IPS-20b (cell line): ENCODE data around the gene OAS1.

Source experiments
- H3K27ac ChIP-seq: one replicate; pipeline ENCODE4 v1.5.1; 2013; ENCODE audit warnings: low read length
- H3K27me3 ChIP-seq: 2 replicates; pipeline ENCODE4 v1.6.1; 2013; ENCODE audit warnings: mild to moderate bottlenecking, low read length, inconsistent platforms; ENCODE audit not compliant: insufficient read depth
- H3K36me3 ChIP-seq: 2 replicates; pipeline ENCODE4 v1.6.1; 2013; ENCODE audit warnings: low read depth, mild to moderate bottlenecking, inconsistent platforms, low read length, moderate library complexity; ENCODE audit not compliant: insufficient read depth
- H3K4me1 ChIP-seq: 2 replicates; pipeline ENCODE4 v1.6.1; 2013; ENCODE audit warnings: mild to moderate bottlenecking, control low read depth, inconsistent platforms, low read length, moderate library complexity; ENCODE audit not compliant: insufficient read depth
- H3K4me3 ChIP-seq: 2 replicates; pipeline ENCODE4 v1.5.1; 2013; ENCODE audit warnings: mild to moderate bottlenecking, low read length, inconsistent platforms
- H3K9ac ChIP-seq: 2 replicates; pipeline ENCODE4 v1.6.1; 2013; ENCODE audit warnings: low read depth, mild to moderate bottlenecking, inconsistent platforms, low read length, moderate library complexity
- H3K9me3 ChIP-seq: 2 replicates; pipeline ENCODE4 v1.6.1; 2013; ENCODE audit warnings: mild to moderate bottlenecking, low read depth, low read length, inconsistent platforms; ENCODE audit not compliant: insufficient read depth

The OAS1 gene

GRCh38 chr12:112938751-112939150 lies 32.0 kb downstream of the OAS1 start:
- Histone ChIP-seq H3K36me3 (no peaks in the 10 kb centered on the region), H3K27ac (no peak overlapping the region), H3K27me3 (peaks cover 40% of the 10 kb centered on the region), H3K4me1 (no peaks in the 10 kb centered on the region; the same call in 1 of the 2 replicates), H3K9me3 (no peaks in the 10 kb centered on the region), H3K9ac (peak overlapping the region; percentile 38; the same call in 1 of the 2 replicates), H3K4me3 (peak overlapping the region; percentile 71)

- H3K27me3 ChIP-seq, result peaks cover 40% of the 10 kb centered on the region
- H3K36me3 ChIP-seq, result no peaks in the 10 kb centered on the region
- no peaks in the 10 kb centered on the region; the same call in 1 of the 2 replicates for H3K4me1 ChIP-seq
- H3K4me3 ChIP-seq, result no peak overlapping the region
- H3K27ac ChIP-seq, result no peak overlapping the region
- no peak overlapping the region for H3K9ac ChIP-seq
- H3K9me3 ChIP-seq, result no peaks in the 10 kb centered on the region
Measured at GRCh38 chr12:112939761-112940381, 33.1 kb downstream of the OAS1 start.

GRCh38 chr12:112941528-112942335 lies 35.0 kb downstream of the OAS1 start:
- Histone ChIP-seq H3K27ac (no peak overlapping the region), H3K4me3 (no peak overlapping the region), H3K36me3 (no peaks in the 10 kb centered on the region), H3K27me3 (peaks cover 34% of the 10 kb centered on the region), H3K4me1 (no peaks in the 10 kb centered on the region; the same call in 1 of the 2 replicates), H3K9ac (no peak overlapping the region), H3K9me3 (no peaks in the 10 kb centered on the region)

- H3K4me3 ChIP-seq, result no peak overlapping the region
- H3K36me3 ChIP-seq, result no peaks in the 10 kb centered on the region
- H3K27ac ChIP-seq, result no peak overlapping the region
- H3K9me3 ChIP-seq, result no peaks in the 10 kb centered on the region
- no peaks in the 10 kb centered on the region; the same call in 1 of the 2 replicates for H3K4me1 ChIP-seq
- H3K27me3 ChIP-seq, result peaks cover 25% of the 10 kb centered on the region
- no peak overlapping the region for H3K9ac ChIP-seq
Measured at GRCh38 chr12:112942572-112942971, 35.8 kb downstream of the OAS1 start.

GRCh38 chr12:112944024-112944690 lies 37.4 kb downstream of the OAS1 start:
- Histone ChIP-seq H3K27ac (no peak overlapping the region), H3K4me1 (no peaks in the 10 kb centered on the region), H3K9ac (no peak overlapping the region), H3K27me3 (peaks cover 9% of the 10 kb centered on the region; the same call in 1 of the 2 replicates), H3K4me3 (no peak overlapping the region), H3K36me3 (no peaks in the 10 kb centered on the region), H3K9me3 (no peaks in the 10 kb centered on the region)

- H3K36me3 ChIP-seq, result no peaks in the 10 kb centered on the region
Measured at GRCh38 chr12:112945515-112945914, 38.8 kb downstream of the OAS1 start.

GRCh38 chr12:112946236-112947000 lies 39.7 kb downstream of the OAS1 start:
- no peaks in the 10 kb centered on the region for H3K27me3 ChIP-seq
- H3K4me3 ChIP-seq, result no peak overlapping the region
- no peak overlapping the region for H3K27ac ChIP-seq
- no peaks in the 10 kb centered on the region for H3K4me1 ChIP-seq
- no peaks in the 10 kb centered on the region for H3K36me3 ChIP-seq
- H3K9me3 ChIP-seq, result no peaks in the 10 kb centered on the region
- no peak overlapping the region for H3K9ac ChIP-seq

More at GRCh38 chr12:112945515-112945914, 38.8 kb downstream of the OAS1 start:
- Histone ChIP-seq H3K27ac (no peak overlapping the region), H3K9me3 (no peaks in the 10 kb centered on the region), H3K9ac (no peak overlapping the region), H3K4me3 (no peak overlapping the region), H3K4me1 (no peaks in the 10 kb centered on the region), H3K27me3 (no peaks in the 10 kb centered on the region; the same call in 1 of the 2 replicates)

- H3K4me1 ChIP-seq, result no peaks in the 10 kb centered on the region
- H3K9ac ChIP-seq, result no peak overlapping the region
- no peaks in the 10 kb centered on the region for H3K9me3 ChIP-seq
- no peak overlapping the region for H3K27ac ChIP-seq
- no peaks in the 10 kb centered on the region for H3K27me3 ChIP-seq
- no peaks in the 10 kb centered on the region for H3K36me3 ChIP-seq
- H3K4me3 ChIP-seq, result no peak overlapping the region
Measured at GRCh38 chr12:112947314-112947713, 40.6 kb downstream of the OAS1 start.

GRCh38 chr12:112947761-112948160 lies 41.0 kb downstream of the OAS1 start:
- Histone ChIP-seq H3K4me3 (no peak overlapping the region), H3K27ac (no peak overlapping the region), H3K9ac (no peak overlapping the region), H3K36me3 (no peaks in the 10 kb centered on the region), H3K4me1 (no peaks in the 10 kb centered on the region), H3K9me3 (no peaks in the 10 kb centered on the region), H3K27me3 (no peaks in the 10 kb centered on the region)

- Histone ChIP-seq H3K27ac (no peak overlapping the region), H3K27me3 (no peaks in the 10 kb centered on the region), H3K4me3 (no peak overlapping the region), H3K36me3 (no peaks in the 10 kb centered on the region), H3K9ac (no peak overlapping the region), H3K4me1 (no peaks in the 10 kb centered on the region), H3K9me3 (no peaks in the 10 kb centered on the region)
Measured at GRCh38 chr12:112948806-112949205, 42.0 kb downstream of the OAS1 start.

- Histone ChIP-seq H3K9me3 (no peaks in the 10 kb centered on the region), H3K4me1 (no peaks in the 10 kb centered on the region), H3K27ac (no peak overlapping the region), H3K9ac (no peak overlapping the region), H3K36me3 (no peaks in the 10 kb centered on the region), H3K27me3 (no peaks in the 10 kb centered on the region), H3K4me3 (no peak overlapping the region)
Measured at GRCh38 chr12:112950701-112951100, 43.9 kb downstream of the OAS1 start.
